DND-41 (cell line): ENCODE measurements around the gene HPCAL1.

Experiments
- ATAC-seq: fragments of 200-7000 bp; cut with Tn5 transposase; 3 replicates; pipeline ENCODE4 v1.9.1; 2021; ENCODE audit warnings: low read depth; ENCODE audit not compliant: insufficient read depth
- DNase-seq: peaks from one replicate; pipeline ENCODE4 v3.0.0-alpha.2; 2020
- H2AFZ ChIP-seq: 2 replicates; pipeline ENCODE4 v1.6.0; 2012; ENCODE audit warnings: low read depth, low read length
- H3K27ac ChIP-seq: 2 replicates; pipeline ENCODE4 v1.5.1; 2012; ENCODE audit warnings: low read length, inconsistent platforms
- H3K27me3 ChIP-seq: fragments of 200-600 bp; sonication (generic); 2 replicates; pipeline ENCODE4 v1.6.0; 2012; ENCODE audit warnings: low read length, mild to moderate bottlenecking, inconsistent platforms; ENCODE audit not compliant: insufficient read depth, poor library complexity
- H3K36me3 ChIP-seq: 2 replicates; pipeline ENCODE4 v1.5.1; 2012; ENCODE audit warnings: low read length, inconsistent platforms; ENCODE audit not compliant: insufficient read depth
- H3K4me1 ChIP-seq: 2 replicates; pipeline ENCODE4 v1.5.1; 2012; ENCODE audit warnings: mild to moderate bottlenecking, low read length; ENCODE audit not compliant: insufficient read depth
- H3K4me2 ChIP-seq: 2 replicates; pipeline ENCODE4 v1.6.0; 2012; ENCODE audit warnings: mild to moderate bottlenecking, moderate library complexity, low read length, inconsistent platforms; ENCODE audit not compliant: insufficient read depth
- H3K4me3 ChIP-seq, 2 experiments: fragments of 200-600 bp in 1 of 2; shearing (Covaris generic) in 1 of 2; 2 replicates each; pipeline ENCODE4 v1.5.1; 2012 to 2016; ENCODE audit warnings: inconsistent platforms in 2 of 2, low read length in 2 of 2, mild to moderate bottlenecking in 2 of 2, low read depth in 1 of 2, moderate library complexity in 1 of 2
- H3K79me2 ChIP-seq: 2 replicates; pipeline ENCODE4 v1.6.0; 2012; ENCODE audit warnings: low read length, inconsistent platforms; ENCODE audit not compliant: insufficient read depth
- H3K9ac ChIP-seq: 2 replicates; pipeline ENCODE4 v1.6.0; 2012; ENCODE audit warnings: low read depth, mild to moderate bottlenecking, inconsistent platforms, low read length, moderate library complexity
- H3K9me3 ChIP-seq: 2 replicates; pipeline ENCODE4 v1.5.1; 2012; ENCODE audit warnings: low read length, moderate library complexity, mild to moderate bottlenecking, inconsistent platforms; ENCODE audit not compliant: insufficient read depth, severe bottlenecking
- H4K20me1 ChIP-seq: 2 replicates; pipeline ENCODE4 v1.6.0; 2012; ENCODE audit warnings: low read length; ENCODE audit not compliant: insufficient read depth
- EZH2 ChIP-seq: IDR thresholded peaks from 3 replicates; pipeline ENCODE4 v1.6.1; 2012; ENCODE audit warnings: borderline replicate concordance, low read depth, mild to moderate bottlenecking, moderate library complexity, low read length, inconsistent platforms; ENCODE audit not compliant: severe bottlenecking
- TF ChIP-seq, protein P1 (sequence below): IDR thresholded peaks from 2 replicates; pipeline ENCODE4 v1.5.1; 2012; ENCODE audit warnings: borderline replicate concordance, low read length, moderate library complexity, mild to moderate bottlenecking; ENCODE audit not compliant: poor library complexity, severe bottlenecking; ENCODE audit errors: extremely low read depth

HPCAL1 gene

DNA sequence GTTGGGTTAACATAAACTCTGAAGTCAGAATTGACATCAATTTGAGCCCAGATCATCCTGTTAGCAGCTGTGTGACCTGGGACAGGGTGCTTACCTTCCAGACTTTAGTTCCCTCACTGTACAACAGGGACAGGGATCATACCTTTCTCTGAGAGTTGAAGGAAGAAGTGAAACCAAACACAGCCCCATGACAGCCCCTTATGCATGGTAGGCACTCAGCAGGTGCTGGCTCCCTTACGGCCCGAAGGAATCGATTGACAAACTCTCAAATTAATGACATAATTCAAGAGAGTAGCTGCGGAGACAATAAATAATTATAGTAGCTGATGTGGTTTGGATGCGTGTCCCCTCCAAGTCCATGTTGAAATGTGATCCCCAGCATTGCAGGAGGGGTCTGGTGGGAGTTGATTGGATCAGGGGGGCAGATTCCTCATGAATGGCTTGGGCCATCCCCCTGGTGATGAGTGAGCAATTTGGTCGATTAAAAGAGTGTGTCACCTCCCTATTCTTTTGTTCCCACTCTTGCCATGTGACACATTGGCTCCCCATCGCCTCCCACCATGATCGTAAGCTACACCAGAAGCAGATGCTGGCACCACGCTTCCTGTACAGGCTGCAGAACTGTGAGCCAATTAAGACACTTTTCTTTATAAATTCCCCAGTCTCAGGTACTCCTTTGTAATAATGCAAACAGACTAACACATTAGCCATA is 73.0 kb downstream of the HPCAL1 start:
- H3K4me3 ChIP-seq = no peak overlapping the region
- H4K20me1 ChIP-seq = peaks cover 34% of the 10 kb centered on the region
- no peaks in the 10 kb centered on the region for H3K36me3 ChIP-seq
- no peak for TF ChIP-seq EZH2
- TF ChIP-seq, protein P1, sequence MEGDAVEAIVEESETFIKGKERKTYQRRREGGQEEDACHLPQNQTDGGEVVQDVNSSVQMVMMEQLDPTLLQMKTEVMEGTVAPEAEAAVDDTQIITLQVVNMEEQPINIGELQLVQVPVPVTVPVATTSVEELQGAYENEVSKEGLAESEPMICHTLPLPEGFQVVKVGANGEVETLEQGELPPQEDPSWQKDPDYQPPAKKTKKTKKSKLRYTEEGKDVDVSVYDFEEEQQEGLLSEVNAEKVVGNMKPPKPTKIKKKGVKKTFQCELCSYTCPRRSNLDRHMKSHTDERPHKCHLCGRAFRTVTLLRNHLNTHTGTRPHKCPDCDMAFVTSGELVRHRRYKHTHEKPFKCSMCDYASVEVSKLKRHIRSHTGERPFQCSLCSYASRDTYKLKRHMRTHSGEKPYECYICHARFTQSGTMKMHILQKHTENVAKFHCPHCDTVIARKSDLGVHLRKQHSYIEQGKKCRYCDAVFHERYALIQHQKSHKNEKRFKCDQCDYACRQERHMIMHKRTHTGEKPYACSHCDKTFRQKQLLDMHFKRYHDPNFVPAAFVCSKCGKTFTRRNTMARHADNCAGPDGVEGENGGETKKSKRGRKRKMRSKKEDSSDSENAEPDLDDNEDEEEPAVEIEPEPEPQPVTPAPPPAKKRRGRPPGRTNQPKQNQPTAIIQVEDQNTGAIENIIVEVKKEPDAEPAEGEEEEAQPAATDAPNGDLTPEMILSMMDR = no peak
- H3K4me1 ChIP-seq = no peaks in the 10 kb centered on the region
- H2AFZ ChIP-seq = no peak overlapping the region
- H3K27me3 ChIP-seq = no peaks in the 10 kb centered on the region
- no peak overlapping the region for H3K27ac ChIP-seq
- no peak overlapping the region for H3K4me2 ChIP-seq
- DNase-seq = no peak
- no peak overlapping the region for H3K9ac ChIP-seq
- H3K79me2 ChIP-seq = no peaks in the 10 kb centered on the region
- ATAC-seq = no peak
- no peaks in the 10 kb centered on the region for H3K9me3 ChIP-seq

DNA sequence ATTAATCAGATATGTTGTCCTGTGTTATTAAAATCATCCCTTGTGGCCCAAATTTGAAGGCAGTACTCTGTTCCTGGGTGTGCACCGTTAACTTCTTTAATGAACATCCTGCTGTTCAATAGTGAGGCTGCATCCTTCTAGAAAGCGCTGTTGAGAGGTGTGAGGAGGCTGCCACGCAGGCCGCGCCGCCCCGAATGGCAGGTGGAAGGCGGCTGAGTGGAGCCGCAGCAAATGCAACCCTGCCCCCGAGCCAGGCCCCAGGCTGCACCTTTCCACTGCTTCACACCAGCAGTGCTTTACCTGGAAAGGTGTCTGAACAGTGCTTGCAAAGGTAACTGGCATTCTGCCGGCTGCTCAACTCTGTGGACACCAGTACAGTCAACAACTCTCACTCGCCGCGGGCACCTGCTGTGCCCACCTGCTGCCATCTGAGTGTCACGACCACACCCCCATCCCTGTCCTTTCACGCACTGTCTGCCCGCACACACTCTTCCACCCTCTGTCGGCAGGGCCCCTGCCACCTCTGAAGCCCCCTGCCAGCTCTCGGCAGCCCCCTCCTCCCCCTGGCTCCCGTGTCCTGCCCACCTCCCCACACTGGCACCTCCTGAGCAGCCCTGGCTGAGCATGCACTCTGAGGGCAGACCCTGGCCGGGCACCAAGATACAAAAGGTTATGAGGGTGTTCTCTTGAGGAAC is 74.5 kb downstream of the HPCAL1 start:
- Histone ChIP-seq H3K27me3 (no peaks in the 10 kb centered on the region), H4K20me1 (peaks cover 42% of the 10 kb centered on the region), H3K4me3 (no peak overlapping the region), H3K36me3 (no peaks in the 10 kb centered on the region), H3K79me2 (no peaks in the 10 kb centered on the region), H3K4me1 (peaks cover 4% of the 10 kb centered on the region), H3K4me2 (no peak overlapping the region), H3K27ac (no peak overlapping the region), H3K9me3 (no peaks in the 10 kb centered on the region), H2AFZ (no peak overlapping the region), H3K9ac (no peak overlapping the region)
- ATAC-seq (no peak), DNase-seq (no peak)
- TF ChIP-seq, protein P1 = no peak
- no peak for TF ChIP-seq EZH2

DNA sequence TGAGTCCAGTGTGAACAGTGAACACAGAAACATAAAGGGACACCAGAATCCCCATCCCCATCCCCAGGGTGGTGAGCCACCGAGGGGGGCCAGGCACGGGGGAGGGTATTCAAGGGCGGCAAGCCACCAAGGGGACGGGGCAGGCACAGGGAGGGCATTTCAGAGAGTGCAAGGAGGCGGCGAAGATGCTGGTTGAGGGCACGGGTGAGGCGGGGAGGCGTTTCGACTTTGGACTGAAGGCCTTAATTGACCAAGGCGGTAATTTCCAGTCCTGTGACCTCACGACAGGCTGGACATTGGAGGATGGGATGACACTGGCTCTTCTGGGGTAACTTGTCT is 75.0 kb downstream of the HPCAL1 start:
- no peaks in the 10 kb centered on the region for H3K79me2 ChIP-seq
- H3K4me2 ChIP-seq = no peak overlapping the region

More for the DNA sequence above, 75.0 kb downstream of the HPCAL1 start:
- no peak overlapping the region for H3K27ac ChIP-seq
- no peaks in the 10 kb centered on the region for H3K9me3 ChIP-seq
- peaks cover 9% of the 10 kb centered on the region for H3K4me1 ChIP-seq
- no peak overlapping the region for H3K4me3 ChIP-seq
- H2AFZ ChIP-seq = no peak overlapping the region
- ATAC-seq (no peak), DNase-seq (no peak)
- H4K20me1 ChIP-seq = peaks cover 43% of the 10 kb centered on the region
- TF ChIP-seq, protein P1 = no peak
- TF ChIP-seq EZH2 = no peak
- no peak overlapping the region for H3K9ac ChIP-seq
- H3K36me3 ChIP-seq = no peaks in the 10 kb centered on the region
- no peaks in the 10 kb centered on the region for H3K27me3 ChIP-seq
